IPS DF 6.9 (cell line): ENCODE measurements around the gene TP53RK.

Experiments used
- DNase-seq: peaks from one replicate; pipeline ENCODE4 v3.0.0-alpha.2; 2013; ENCODE audit warnings: low read depth, low spot score
- H3K27ac ChIP-seq: one replicate; pipeline ENCODE4 v1.5.1; 2013; ENCODE audit warnings: low read length, control low read depth
- H3K27me3 ChIP-seq: 2 replicates; pipeline ENCODE4 v1.6.1; 2013; ENCODE audit warnings: mild to moderate bottlenecking, low read length; ENCODE audit not compliant: control insufficient read depth, insufficient read depth
- H3K36me3 ChIP-seq: 2 replicates; pipeline ENCODE4 v1.6.1; 2013; ENCODE audit warnings: low read length; ENCODE audit not compliant: control insufficient read depth, insufficient read depth
- H3K4me1 ChIP-seq: 2 replicates; pipeline ENCODE4 v1.6.1; 2013; ENCODE audit warnings: low read length; ENCODE audit not compliant: control insufficient read depth, insufficient read depth
- H3K4me3 ChIP-seq: 2 replicates; pipeline ENCODE4 v1.5.1; 2013; ENCODE audit warnings: mild to moderate bottlenecking, low read length
- H3K9me3 ChIP-seq: 2 replicates; pipeline ENCODE4 v1.6.1; 2013; ENCODE audit warnings: low read length, inconsistent platforms; ENCODE audit not compliant: control insufficient read depth, insufficient read depth
- WGBS: extraction: QIAGEN DNeasy Blood & Tissue Kit; methylation state at CpG from one replicate; pipeline ENCODE4 v1.1.7; 2013; ENCODE audit warnings: mixed read lengths, missing lambda C conversion rate; ENCODE audit not compliant: insufficient read length, insufficient coverage; 5-methylcytosine and 5-hydroxymethylcytosine counted together

TP53RK gene

DNA sequence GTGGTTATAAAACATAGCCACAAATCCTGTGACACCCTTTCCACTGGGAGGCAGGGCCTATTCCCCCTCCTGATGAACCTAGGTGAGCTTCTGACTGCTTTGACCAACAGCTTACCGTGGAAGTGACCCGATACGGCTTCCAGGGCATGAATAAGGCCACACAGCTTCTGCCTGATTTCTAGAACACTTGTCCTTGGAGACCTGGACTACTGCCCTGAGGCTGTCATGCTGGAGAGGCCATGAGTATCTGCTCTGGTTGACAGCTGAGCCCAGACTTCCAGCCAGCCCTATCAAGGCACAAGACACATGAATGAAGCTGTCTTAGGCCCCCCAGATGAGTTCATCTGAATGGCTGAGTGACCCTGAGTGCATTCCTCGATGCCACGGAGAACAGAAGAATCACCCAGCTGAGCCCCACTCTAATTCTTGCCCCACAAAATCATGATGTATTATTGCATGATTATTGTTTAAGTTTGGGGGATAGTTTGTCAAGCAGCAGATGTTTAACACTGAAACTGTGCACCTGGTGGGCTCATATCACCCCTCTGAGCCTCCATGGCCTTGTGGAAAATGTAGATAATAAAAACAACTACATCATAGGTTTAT lies 16.6 kb downstream of the TP53RK start:
- Histone ChIP-seq H3K4me3 (no peak overlapping the region), H3K4me1 (peaks cover 7% of the 10 kb centered on the region; the same call in 1 of the 2 replicates), H3K27me3 (no peaks in the 10 kb centered on the region), H3K36me3 (no peaks in the 10 kb centered on the region), H3K27ac (no peak overlapping the region), H3K9me3 (no peaks in the 10 kb centered on the region)
- no CpG with 5 or more reads among the region's 5 CpGs for WGBS
- DNase-seq = no peak

DNA sequence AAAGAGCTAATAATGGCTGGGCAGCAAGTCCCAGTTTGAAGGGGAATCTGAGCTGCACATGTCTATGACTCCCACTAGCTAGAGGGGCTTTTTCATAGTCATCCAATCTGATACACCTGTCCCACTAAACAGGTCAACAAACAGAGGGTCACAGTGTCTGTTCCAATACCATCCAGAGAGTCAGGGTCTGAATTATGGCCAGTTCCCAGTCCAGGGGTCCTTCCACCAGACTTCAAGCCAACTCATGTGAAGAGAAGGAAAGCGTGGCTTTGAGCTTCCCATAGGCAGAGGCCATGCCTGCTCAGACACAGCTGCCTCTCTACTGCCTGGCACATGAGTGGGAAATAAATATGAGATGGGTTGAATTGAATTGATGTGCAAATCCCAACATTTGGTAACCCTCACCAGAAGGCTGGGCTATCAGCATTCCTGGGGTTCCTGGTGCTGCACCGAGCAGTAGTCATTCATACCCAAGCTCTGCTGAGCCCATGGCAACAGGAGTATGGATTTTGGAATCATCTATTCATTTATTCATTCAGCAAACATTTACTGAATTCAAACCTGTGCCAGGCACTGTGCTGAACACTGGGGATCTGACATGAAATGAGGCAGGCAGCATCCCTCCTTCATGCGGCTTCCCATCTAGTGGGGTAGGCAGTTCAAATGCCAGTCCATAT lies 17.2 kb downstream of the TP53RK start:
- Histone ChIP-seq H3K4me1 (peaks cover 7% of the 10 kb centered on the region; the same call in 1 of the 2 replicates), H3K9me3 (no peaks in the 10 kb centered on the region), H3K27ac (no peak overlapping the region), H3K36me3 (no peaks in the 10 kb centered on the region), H3K4me3 (no peak overlapping the region), H3K27me3 (no peaks in the 10 kb centered on the region)
- DNase-seq = no peak
- no CpG with 5 or more reads among the region's 3 CpGs for WGBS

DNA sequence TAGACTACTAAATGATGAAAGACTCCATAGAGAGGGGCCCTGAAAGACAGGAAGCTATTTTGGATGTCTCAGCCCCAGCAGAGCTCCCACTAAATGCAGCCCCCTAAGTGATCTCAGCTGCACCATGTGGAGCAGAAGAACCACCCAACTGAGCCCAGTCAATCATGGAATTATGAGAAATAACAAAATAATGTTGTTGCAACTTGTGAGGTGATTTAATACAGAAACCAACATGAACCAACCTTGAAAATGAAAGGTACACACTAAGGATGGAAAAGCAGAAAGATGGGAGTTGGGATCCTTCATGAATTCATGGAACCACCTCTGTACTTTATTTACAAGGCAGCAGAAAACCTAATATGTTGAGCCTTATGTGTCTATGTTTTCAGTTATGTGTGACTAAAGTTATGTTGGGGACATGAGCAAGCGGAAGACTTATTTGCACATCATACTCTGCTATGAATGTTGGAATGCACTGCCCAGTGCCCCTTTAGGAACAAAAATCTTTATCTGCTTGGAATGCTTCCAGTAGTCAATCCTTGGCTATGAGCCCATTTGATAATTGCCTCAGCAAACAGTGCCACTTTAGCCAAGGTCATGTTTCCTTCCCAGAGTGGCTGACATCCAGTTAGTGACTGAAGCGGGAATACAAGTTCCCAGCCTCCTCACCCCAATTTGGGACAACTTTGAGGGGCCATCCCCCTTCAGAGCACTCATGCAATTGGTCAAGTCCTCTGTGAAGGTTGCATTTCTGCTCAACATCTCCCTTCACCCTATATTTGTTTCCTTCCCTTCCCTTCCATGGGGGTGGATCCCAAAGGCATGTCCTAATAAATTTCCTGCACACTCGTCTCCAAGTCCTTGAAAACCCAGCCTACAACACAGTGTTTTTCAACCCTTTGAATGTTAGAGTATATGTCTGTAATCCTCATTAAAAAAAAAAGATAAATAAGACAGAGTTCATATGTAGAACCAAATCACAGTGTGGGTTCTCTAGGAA lies 18.4 kb downstream of the TP53RK start:
- Histone ChIP-seq H3K27ac (no peak overlapping the region), H3K9me3 (no peaks in the 10 kb centered on the region), H3K4me3 (no peak overlapping the region), H3K27me3 (no peaks in the 10 kb centered on the region), H3K4me1 (peaks cover 7% of the 10 kb centered on the region; the same call in 1 of the 2 replicates), H3K36me3 (no peaks in the 10 kb centered on the region)
- no peak for DNase-seq
- no CpG with 5 or more reads among the region's 3 CpGs for WGBS

DNA sequence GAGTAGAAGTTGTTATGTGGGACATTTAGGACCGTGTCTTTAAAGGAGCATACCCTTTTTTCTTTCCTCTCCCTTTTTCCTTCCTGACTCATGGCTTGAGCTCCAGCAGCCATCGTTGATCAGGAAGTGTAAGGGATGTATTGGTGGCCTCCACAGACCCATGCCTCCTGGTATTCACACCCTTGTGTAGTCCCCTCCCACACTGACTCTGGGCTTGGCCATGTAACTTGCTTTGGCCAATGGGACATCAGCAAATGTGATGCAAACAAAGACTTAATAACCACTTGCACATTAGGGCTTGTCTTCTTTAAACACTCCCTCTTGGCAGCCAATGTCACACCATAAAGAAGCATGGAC lies 19.0 kb downstream of the TP53RK start:
- no peak for DNase-seq
- no peak overlapping the region for H3K4me3 ChIP-seq
- H3K9me3 ChIP-seq = no peaks in the 10 kb centered on the region
- no peak overlapping the region for H3K27ac ChIP-seq
- H3K4me1 ChIP-seq = peaks cover 7% of the 10 kb centered on the region; the same call in 1 of the 2 replicates
- no CpG with 5 or more reads among the region's 2 CpGs for WGBS
- H3K27me3 ChIP-seq = no peaks in the 10 kb centered on the region
- H3K36me3 ChIP-seq = no peaks in the 10 kb centered on the region

- H3K9me3 ChIP-seq = no peaks in the 10 kb centered on the region
- no peak for DNase-seq
- no peaks in the 10 kb centered on the region for H3K36me3 ChIP-seq
- no peaks in the 10 kb centered on the region for H3K4me1 ChIP-seq
- WGBS = no CpG with 5 or more reads among the region's 6 CpGs
- no peaks in the 10 kb centered on the region for H3K27me3 ChIP-seq
- H3K4me3 ChIP-seq = no peak overlapping the region
- H3K27ac ChIP-seq = no peak overlapping the region
Observed at GRCh38 chr20:46666818-46667515, 22.3 kb downstream of the TP53RK start.

GRCh38 chr20:46666306-46666705 lies 22.9 kb downstream of the TP53RK start:
- H3K27me3 ChIP-seq = no peaks in the 10 kb centered on the region
- no peak overlapping the region for H3K27ac ChIP-seq
- no peaks in the 10 kb centered on the region for H3K36me3 ChIP-seq
- H3K4me1 ChIP-seq = no peaks in the 10 kb centered on the region
- no peak for DNase-seq
- no CpG with 5 or more reads among the region's 3 CpGs for WGBS
- no peaks in the 10 kb centered on the region for H3K9me3 ChIP-seq
- no peak overlapping the region for H3K4me3 ChIP-seq

GRCh38 chr20:46665602-46666001 lies 23.6 kb downstream of the TP53RK start:
- WGBS = no CpG with 5 or more reads among the region's 3 CpGs
- Histone ChIP-seq H3K27me3 (no peaks in the 10 kb centered on the region), H3K27ac (no peak overlapping the region), H3K36me3 (no peaks in the 10 kb centered on the region), H3K4me3 (no peak overlapping the region), H3K9me3 (no peaks in the 10 kb centered on the region), H3K4me1 (no peaks in the 10 kb centered on the region)
- DNase-seq = no peak

DNA sequence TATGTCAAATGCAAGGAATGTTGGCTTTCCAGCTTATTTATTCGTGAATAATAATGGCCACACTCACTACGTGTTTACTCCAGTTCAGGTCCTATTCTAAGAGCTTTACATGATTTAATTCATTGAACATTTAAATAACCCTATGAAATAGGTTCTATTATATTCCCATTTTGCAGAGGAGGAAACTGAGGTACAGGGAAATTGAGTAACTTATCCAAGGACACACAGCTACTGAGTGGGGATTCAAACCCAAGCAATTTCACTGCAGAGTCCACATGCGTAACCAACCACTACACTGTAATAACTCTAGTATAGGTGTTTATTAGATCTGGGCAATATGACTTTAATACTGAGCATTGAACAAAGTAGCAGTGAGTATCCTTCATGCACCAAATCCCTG lies 25.7 kb downstream of the TP53RK start:
- H3K27me3 ChIP-seq = no peaks in the 10 kb centered on the region
- H3K4me3 ChIP-seq = no peak overlapping the region
- no peak overlapping the region for H3K27ac ChIP-seq
- WGBS = no CpG with 5 or more reads among the region's 3 CpGs
- no peaks in the 10 kb centered on the region for H3K4me1 ChIP-seq
- no peak for DNase-seq
- H3K9me3 ChIP-seq = no peaks in the 10 kb centered on the region
- H3K36me3 ChIP-seq = no peaks in the 10 kb centered on the region

DNA sequence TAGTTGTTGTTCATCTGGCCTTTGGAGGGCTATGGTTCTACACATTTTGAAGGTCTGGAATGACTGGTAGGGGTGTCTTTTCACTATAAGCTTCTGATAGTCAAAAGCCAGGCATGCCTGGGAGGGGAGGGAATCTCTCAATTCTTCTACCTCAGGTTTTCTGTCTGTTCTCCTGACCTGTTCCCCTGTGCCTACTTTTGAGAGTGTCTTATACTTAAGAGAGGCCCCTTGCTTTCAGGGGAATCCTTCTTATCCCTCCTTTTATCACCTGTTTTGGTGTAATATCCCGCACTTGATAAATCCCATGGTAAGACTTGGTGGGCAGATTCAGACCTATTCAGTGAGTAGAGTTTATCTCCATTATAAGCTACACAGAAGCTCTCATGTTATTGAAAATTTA lies 27.6 kb downstream of the TP53RK start:
- no peak overlapping the region for H3K27ac ChIP-seq
- DNase-seq = no peak
- H3K4me3 ChIP-seq = no peak overlapping the region
- H3K9me3 ChIP-seq = no peaks in the 10 kb centered on the region
- WGBS = no CpG with 5 or more reads among the region's 1 CpG
- H3K36me3 ChIP-seq = no peaks in the 10 kb centered on the region
- no peaks in the 10 kb centered on the region for H3K27me3 ChIP-seq
- no peaks in the 10 kb centered on the region for H3K4me1 ChIP-seq

GRCh38 chr20:46660487-46660886 lies 28.8 kb downstream of the TP53RK start:
- Histone ChIP-seq H3K4me3 (no peak overlapping the region), H3K27me3 (no peaks in the 10 kb centered on the region), H3K36me3 (no peaks in the 10 kb centered on the region), H3K27ac (no peak overlapping the region), H3K9me3 (no peaks in the 10 kb centered on the region), H3K4me1 (no peaks in the 10 kb centered on the region)
- DNase-seq = no peak
- no CpG with 5 or more reads among the region's 4 CpGs for WGBS
